BLaER1 (cell line): ENCODE data around the gene STX18.
"Not testable (repeated sequence)": the region's sequence is repeated elsewhere in the genome, so short reads cannot be mapped to it uniquely, and the experiment has no call there.

ENCODE experiments used
- H3K27ac ChIP-seq: shearing (Covaris generic); formaldehyde crosslinking; 2 replicates; pipeline ENCODE4 v1.8.1; 2022
- H3K27me3 ChIP-seq: shearing (Covaris generic); formaldehyde crosslinking; 2 replicates; pipeline ENCODE4 v1.8.1; 2022
- H3K36me3 ChIP-seq: shearing (Covaris generic); formaldehyde crosslinking; 2 replicates; pipeline ENCODE4 v1.8.1; 2022
- H3K4me1 ChIP-seq: shearing (Covaris generic); formaldehyde crosslinking; 2 replicates; pipeline ENCODE4 v1.8.1; 2022
- H3K4me2 ChIP-seq: shearing (Covaris generic); formaldehyde crosslinking; 2 replicates; pipeline ENCODE4 v1.8.1; 2022
- H3K4me3 ChIP-seq: shearing (Covaris generic); formaldehyde crosslinking; 2 replicates; pipeline ENCODE4 v1.8.1; 2022
- H3K9ac ChIP-seq: shearing (Covaris generic); formaldehyde crosslinking; 2 replicates; pipeline ENCODE4 v1.8.1; 2022
- H3K9me3 ChIP-seq: shearing (Covaris generic); formaldehyde crosslinking; 2 replicates; pipeline ENCODE4 v1.8.1; 2022
- H4K20me1 ChIP-seq: shearing (Covaris generic); formaldehyde crosslinking; 2 replicates; pipeline ENCODE4 v1.8.1; 2022
- Cebpa-rat ChIP-seq: shearing (Covaris generic); IDR thresholded peaks from 2 replicates; pipeline ENCODE4 v1.8.1; 2022

The STX18 gene

GRCh38 chr4:4575284-4576211 lies 33.7 kb upstream of the STX18 start:
- peak overlapping the region; percentile 74 for H3K9ac ChIP-seq
- H4K20me1 ChIP-seq, result no peaks in the 10 kb centered on the region

GRCh38 chr4:4574792-4575191 lies 32.9 kb upstream of the STX18 start:
- Histone ChIP-seq H3K27ac (peak overlapping the region; percentile 58), H3K4me3 (peak overlapping the region; percentile 67), H3K9ac (peak overlapping the region; percentile 74)

More at GRCh38 chr4:4575284-4576211, 33.7 kb upstream of the STX18 start:
- no peaks in the 10 kb centered on the region for H3K9me3 ChIP-seq
- H3K4me3 ChIP-seq, result peak overlapping the region; percentile 67
- H3K4me2 ChIP-seq, result peak overlapping the region; percentile 80
- no peak for TF ChIP-seq Cebpa-rat
- H3K36me3 ChIP-seq, result no peaks in the 10 kb centered on the region
- H3K27me3 ChIP-seq, result no peaks in the 10 kb centered on the region
- peak overlapping the region; percentile 58 for H3K27ac ChIP-seq
- H3K4me1 ChIP-seq, result peaks cover 11% of the 10 kb centered on the region

GRCh38 chr4:4574052-4574451 lies 32.2 kb upstream of the STX18 start:
- no peaks in the 10 kb centered on the region for H3K27me3 ChIP-seq
- H3K4me2 ChIP-seq, result peak overlapping the region; percentile 80; the same call in 1 of the 2 replicates
- H4K20me1 ChIP-seq, result no peaks in the 10 kb centered on the region
- no peak for TF ChIP-seq Cebpa-rat
- 0 out of 2 replicates have a peak, but pooled peaks cover 9% of the 10 kb centered on the region for H3K36me3 ChIP-seq
- peaks cover 11% of the 10 kb centered on the region for H3K4me1 ChIP-seq
- H3K4me3 ChIP-seq, result no peak overlapping the region
- H3K9me3 ChIP-seq, result peaks cover 10% of the 10 kb centered on the region; the same call in 1 of the 2 replicates
- H3K9ac ChIP-seq, result no peak overlapping the region
- no peak overlapping the region for H3K27ac ChIP-seq

More at GRCh38 chr4:4574792-4575191, 32.9 kb upstream of the STX18 start:
- Histone ChIP-seq H3K27me3 (no peaks in the 10 kb centered on the region), H4K20me1 (no peaks in the 10 kb centered on the region), H3K4me1 (peaks cover 11% of the 10 kb centered on the region), H3K4me2 (peak overlapping the region; percentile 80), H3K9me3 (peaks cover 7% of the 10 kb centered on the region; the same call in 1 of the 2 replicates), H3K36me3 (0 out of 2 replicates have a peak, but pooled peaks cover 7% of the 10 kb centered on the region)
- TF ChIP-seq Cebpa-rat, result no peak

- H4K20me1 ChIP-seq, result no peaks in the 10 kb centered on the region
- no peak overlapping the region for H3K4me2 ChIP-seq
- peaks cover 11% of the 10 kb centered on the region for H3K4me1 ChIP-seq
- H3K4me3 ChIP-seq, result no peak overlapping the region
- H3K9me3 ChIP-seq, result peaks cover 10% of the 10 kb centered on the region; the same call in 1 of the 2 replicates
- H3K9ac ChIP-seq, result no peak overlapping the region
- TF ChIP-seq Cebpa-rat, result no peak
- H3K27me3 ChIP-seq, result no peaks in the 10 kb centered on the region
- no peak overlapping the region for H3K27ac ChIP-seq
- H3K36me3 ChIP-seq, result 0 out of 2 replicates have a peak, but pooled peaks cover 9% of the 10 kb centered on the region
Observed at GRCh38 chr4:4572821-4573220, 31.0 kb upstream of the STX18 start.

- not testable (repeated sequence) for H3K4me2 ChIP-seq, H3K9ac ChIP-seq, H3K27me3 ChIP-seq, H3K4me1 ChIP-seq, H3K4me3 ChIP-seq, H4K20me1 ChIP-seq, H3K27ac ChIP-seq
- Histone ChIP-seq H3K36me3 (peaks cover 14% of the 10 kb centered on the region; the same call in 1 of the 2 replicates), H3K9me3 (peaks cover 10% of the 10 kb centered on the region; the same call in 1 of the 2 replicates)
Observed at GRCh38 chr4:4569861-4570260, 28.0 kb upstream of the STX18 start.

GRCh38 chr4:4568806-4569427 lies 27.1 kb upstream of the STX18 start:
- no peak for TF ChIP-seq Cebpa-rat
- Histone ChIP-seq H3K27ac (no peak overlapping the region), H3K4me2 (no peak overlapping the region), H3K36me3 (peaks cover 24% of the 10 kb centered on the region; the same call in 1 of the 2 replicates), H3K27me3 (no peaks in the 10 kb centered on the region), H3K9me3 (peaks cover 10% of the 10 kb centered on the region; the same call in 1 of the 2 replicates), H4K20me1 (no peaks in the 10 kb centered on the region), H3K4me3 (no peak overlapping the region), H3K9ac (no peak overlapping the region), H3K4me1 (no peaks in the 10 kb centered on the region)

GRCh38 chr4:4566359-4566758 lies 24.5 kb upstream of the STX18 start:
- H3K27me3 ChIP-seq, H3K4me2 ChIP-seq, H3K9ac ChIP-seq, H4K20me1 ChIP-seq, H3K27ac ChIP-seq, H3K4me3 ChIP-seq, H3K4me1 ChIP-seq: not testable (repeated sequence)
- H3K36me3 ChIP-seq, result peaks cover 25% of the 10 kb centered on the region; the same call in 1 of the 2 replicates
- peaks cover 10% of the 10 kb centered on the region; the same call in 1 of the 2 replicates for H3K9me3 ChIP-seq

- no peak overlapping the region for H3K4me2 ChIP-seq
- no peak for TF ChIP-seq Cebpa-rat
- no peak overlapping the region for H3K9ac ChIP-seq
- H3K4me3 ChIP-seq, result no peak overlapping the region
- no peaks in the 10 kb centered on the region for H3K27me3 ChIP-seq
- H3K4me1 ChIP-seq, result no peaks in the 10 kb centered on the region
- H4K20me1 ChIP-seq, result no peaks in the 10 kb centered on the region; the same call in 1 of the 2 replicates
- peaks cover under 1% of the 10 kb centered on the region; the same call in 1 of the 2 replicates for H3K9me3 ChIP-seq
- no peak overlapping the region for H3K27ac ChIP-seq
- H3K36me3 ChIP-seq, result peaks cover 18% of the 10 kb centered on the region; the same call in 1 of the 2 replicates
Observed at GRCh38 chr4:4564522-4564921, 22.7 kb upstream of the STX18 start.

- no peak for TF ChIP-seq Cebpa-rat
- no peak overlapping the region for H3K27ac ChIP-seq
- no peaks in the 10 kb centered on the region for H3K9me3 ChIP-seq
- H3K36me3 ChIP-seq, result peaks cover 18% of the 10 kb centered on the region; the same call in 1 of the 2 replicates
- H3K9ac ChIP-seq, result no peak overlapping the region
- H3K4me1 ChIP-seq, result no peaks in the 10 kb centered on the region
- H3K4me3 ChIP-seq, result no peak overlapping the region
- H3K27me3 ChIP-seq, result no peaks in the 10 kb centered on the region
- H4K20me1 ChIP-seq, result no peaks in the 10 kb centered on the region; the same call in 1 of the 2 replicates
- H3K4me2 ChIP-seq, result no peak overlapping the region
Observed at GRCh38 chr4:4560642-4561041, 18.8 kb upstream of the STX18 start.

GRCh38 chr4:4560136-4560535 lies 18.3 kb upstream of the STX18 start:
- H3K4me1 ChIP-seq, result no peaks in the 10 kb centered on the region
- no peak overlapping the region for H3K4me2 ChIP-seq
- no peak overlapping the region for H3K9ac ChIP-seq
- peaks cover 17% of the 10 kb centered on the region; the same call in 1 of the 2 replicates for H3K36me3 ChIP-seq
- no peak for TF ChIP-seq Cebpa-rat
- H3K9me3 ChIP-seq, result no peaks in the 10 kb centered on the region
- no peaks in the 10 kb centered on the region for H3K27me3 ChIP-seq
- H4K20me1 ChIP-seq, result no peaks in the 10 kb centered on the region; the same call in 1 of the 2 replicates
- H3K4me3 ChIP-seq, result no peak overlapping the region
- H3K27ac ChIP-seq, result no peak overlapping the region
